PC-3 (cell line): ENCODE data around the gene SPATA6. TPM values are rescaled to one million over a fixed set of nuclear protein-coding genes. Genes with fewer than 3 reads are reported as not detected.

Source experiments
- ATAC-seq: fragments of 200-7000 bp; cut with Tn5 transposase; 2 replicates; pipeline ENCODE4 v1.9.1; 2020; ENCODE audit warnings: mild to moderate bottlenecking, moderate library complexity
- BruUV-seq: library from RNA; stranded (reverse); fragments of 400-500 nt; replicated peaks from 2 replicates; lab custom pipeline; 2021; lab: Mats Ljungman, UMichigan
- CTCF ChIA-PET: fragments of 300-600 bp; sonication (Branson Sonifier 250); formaldehyde crosslinking; loops from one replicate; lab custom pipeline; 2022; ENCODE audit warnings: antibody characterized with exemption; lab: Charles Lee
- POLR2A ChIA-PET: fragments of 300-600 bp; sonication (Branson Sonifier 250); formaldehyde crosslinking; loops from one replicate; lab custom pipeline; 2022; ENCODE audit warnings: antibody characterized with exemption; ENCODE audit not compliant: unreplicated experiment; lab: Charles Lee
- DNase-seq: peaks from one replicate; pipeline ENCODE4 v3.0.0-alpha.2; 2015
- H2AFZ ChIP-seq: fragments of 300-600 bp; sonication (generic); 2 replicates; pipeline ENCODE4 v1.6.0; 2016; ENCODE audit warnings: antibody characterized with exemption, low read length
- H3F3A ChIP-seq: fragments of 300-600 bp; sonication (generic); one replicate; pipeline ENCODE4 v1.6.0; 2017; ENCODE audit warnings: antibody characterized with exemption, low read length, control low read depth, mild to moderate bottlenecking; ENCODE audit not compliant: unreplicated experiment
- H3K27ac ChIP-seq: fragments of 300-600 bp; sonication (generic); 2 replicates; pipeline ENCODE4 v1.5.1; 2016; ENCODE audit warnings: mild to moderate bottlenecking, low read length
- H3K27me3 ChIP-seq: fragments of 300-600 bp; sonication (generic); 2 replicates; pipeline ENCODE4 v1.6.1; 2016; ENCODE audit warnings: low read length, mixed read lengths
- H3K36me3 ChIP-seq: fragments of 300-600 bp; sonication (generic); 2 replicates; pipeline ENCODE4 v1.6.1; 2016; ENCODE audit warnings: low read depth, mixed run types, low read length, mixed read lengths
- H3K4me1 ChIP-seq: fragments of 300-600 bp; sonication (generic); 2 replicates; pipeline ENCODE4 v1.5.1; 2016; ENCODE audit warnings: low read length; ENCODE audit not compliant: insufficient read depth
- H3K4me2 ChIP-seq: fragments of 300-600 bp; sonication (generic); 2 replicates; pipeline ENCODE4 v1.6.0; 2016; ENCODE audit warnings: low read length
- H3K4me3 ChIP-seq: fragments of 300-600 bp; sonication (generic); 2 replicates; pipeline ENCODE4 v1.5.1; 2016; ENCODE audit warnings: mild to moderate bottlenecking, low read length, mixed read lengths
- H3K79me2 ChIP-seq: fragments of 300-600 bp; sonication (generic); 2 replicates; pipeline ENCODE4 v1.6.1; 2017; ENCODE audit warnings: low read length, mixed read lengths
- H3K9ac ChIP-seq: fragments of 300-600 bp; sonication (generic); 2 replicates; pipeline ENCODE4 v1.6.0; 2016; ENCODE audit warnings: mild to moderate bottlenecking, low read length
- H3K9me2 ChIP-seq: fragments of 300-600 bp; sonication (generic); replicated peaks from 2 replicates; pipeline ENCODE4 v1.6.1; 2016; ENCODE audit warnings: mixed run types, low read length, mixed read lengths
- H3K9me3 ChIP-seq: fragments of 300-600 bp; sonication (generic); 2 replicates; pipeline ENCODE4 v1.6.1; 2016; ENCODE audit warnings: low read length, mixed read lengths
- H4K20me1 ChIP-seq: fragments of 300-600 bp; sonication (generic); 2 replicates; pipeline ENCODE4 v1.6.1; 2016; ENCODE audit warnings: low read length, mixed read lengths
- EZH2 ChIP-seq: fragments of 300-600 bp; sonication (generic); IDR thresholded peaks from one replicate; pipeline ENCODE4 v1.6.1; 2017; ENCODE audit warnings: antibody characterized with exemption, mild to moderate bottlenecking, low read length; ENCODE audit not compliant: unreplicated experiment
- EZH2phosphoT487 ChIP-seq: fragments of 300-600 bp; sonication (generic); IDR thresholded peaks from 2 replicates; pipeline ENCODE4 v1.6.1; 2018; ENCODE audit warnings: mild to moderate bottlenecking, antibody characterized with exemption, low read length, borderline replicate concordance
- intact Hi-C: fragments of 100-400 bp; cut with micrococcal nuclease; formaldehyde crosslinking; loops from 2 replicates; pipeline ENCODE4 v1.9.0; 2023
- total RNA-seq: library from RNA; depleted of rRNA; stranded (reverse); fragments of >200 nt; gene quantifications from 2 replicates; pipeline ENCODE4 v1.2.3, GENCODE V29; 2014
- TF ChIP-seq, protein P1 (sequence below): fragments of 300-600 bp; sonication (generic); conservative IDR thresholded peaks from 2 replicates; pipeline ENCODE4 v1.5.1; 2017; ENCODE audit warnings: antibody characterized with exemption, low read depth, mild to moderate bottlenecking, low read length

The SPATA6 gene
- total RNA-seq, 1 experiment from 2014 or later, result 0.40 TPM

DNA sequence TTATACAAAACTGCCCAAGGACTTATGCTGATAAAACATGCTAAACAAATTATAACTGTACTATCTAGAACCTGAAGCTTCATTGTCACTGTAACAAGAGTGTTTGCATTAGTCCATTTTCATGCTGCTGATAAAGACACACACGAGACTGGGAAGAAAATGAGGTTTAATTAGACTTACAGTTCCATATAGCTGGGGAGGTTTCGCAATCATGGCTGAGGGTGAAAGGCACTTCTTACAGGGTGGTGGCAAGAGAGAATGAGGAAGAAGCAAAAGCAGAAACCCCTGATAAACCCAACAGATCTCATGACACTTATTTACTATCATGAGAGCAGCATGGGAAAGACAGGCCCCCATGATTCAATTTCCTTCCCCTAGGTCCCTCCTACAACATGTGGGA, 100.4 kb downstream of the SPATA6 start:
- no peaks in the 10 kb centered on the region for H3K36me3 ChIP-seq
- no peak overlapping the region for H3K4me3 ChIP-seq
- BruUV-seq, result no TSS peak
- H3K4me2 ChIP-seq, result no peak overlapping the region
- H3K27me3 ChIP-seq, result no peaks in the 10 kb centered on the region
- DNase-seq (no peak), ATAC-seq (no peak)
- no peaks in the 10 kb centered on the region for H3K79me2 ChIP-seq
- no peak overlapping the region for H3K27ac ChIP-seq
- H3K9ac ChIP-seq, result no peak overlapping the region
- H3K9me2 ChIP-seq, result no peaks in the 10 kb centered on the region
- POLR2A ChIA-PET, result no interaction called here
- H2AFZ ChIP-seq, result no peak overlapping the region
- no peaks in the 10 kb centered on the region for H4K20me1 ChIP-seq
- no peaks in the 10 kb centered on the region for H3K4me1 ChIP-seq
- TF ChIP-seq EZH2 (no peak), EZH2phosphoT487 (no peak)
- TF ChIP-seq, protein P1, sequence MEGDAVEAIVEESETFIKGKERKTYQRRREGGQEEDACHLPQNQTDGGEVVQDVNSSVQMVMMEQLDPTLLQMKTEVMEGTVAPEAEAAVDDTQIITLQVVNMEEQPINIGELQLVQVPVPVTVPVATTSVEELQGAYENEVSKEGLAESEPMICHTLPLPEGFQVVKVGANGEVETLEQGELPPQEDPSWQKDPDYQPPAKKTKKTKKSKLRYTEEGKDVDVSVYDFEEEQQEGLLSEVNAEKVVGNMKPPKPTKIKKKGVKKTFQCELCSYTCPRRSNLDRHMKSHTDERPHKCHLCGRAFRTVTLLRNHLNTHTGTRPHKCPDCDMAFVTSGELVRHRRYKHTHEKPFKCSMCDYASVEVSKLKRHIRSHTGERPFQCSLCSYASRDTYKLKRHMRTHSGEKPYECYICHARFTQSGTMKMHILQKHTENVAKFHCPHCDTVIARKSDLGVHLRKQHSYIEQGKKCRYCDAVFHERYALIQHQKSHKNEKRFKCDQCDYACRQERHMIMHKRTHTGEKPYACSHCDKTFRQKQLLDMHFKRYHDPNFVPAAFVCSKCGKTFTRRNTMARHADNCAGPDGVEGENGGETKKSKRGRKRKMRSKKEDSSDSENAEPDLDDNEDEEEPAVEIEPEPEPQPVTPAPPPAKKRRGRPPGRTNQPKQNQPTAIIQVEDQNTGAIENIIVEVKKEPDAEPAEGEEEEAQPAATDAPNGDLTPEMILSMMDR, result no peak
- CTCF ChIA-PET, result no interaction called here
- no peaks in the 10 kb centered on the region for H3F3A ChIP-seq
- H3K9me3 ChIP-seq, result no peaks in the 10 kb centered on the region
- intact Hi-C loops, result no loop called here

DNA sequence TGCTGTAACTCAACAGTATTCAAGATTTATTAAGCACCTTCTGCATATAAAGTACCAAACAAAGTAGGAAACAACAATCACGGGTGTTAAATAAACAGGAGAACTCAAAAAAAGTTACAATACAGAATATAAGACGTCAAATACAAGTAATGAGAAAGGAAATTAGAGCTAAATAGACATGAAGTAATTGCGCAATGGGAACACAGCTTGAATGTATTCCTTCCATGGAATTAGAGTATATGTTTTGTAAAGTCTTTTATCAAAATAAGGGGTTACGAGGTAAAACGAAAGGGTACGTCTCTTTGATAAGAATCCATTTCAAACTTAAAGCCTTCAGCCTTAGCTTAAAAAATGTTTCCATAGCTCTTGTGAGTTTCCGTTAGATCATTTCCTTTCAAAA, 109.1 kb downstream of the SPATA6 start:
- no peaks in the 10 kb centered on the region for H3K79me2 ChIP-seq
- no peak overlapping the region for H3K4me2 ChIP-seq
- H3K4me3 ChIP-seq, result no peak overlapping the region
- ChIA-PET POLR2A (no interaction called here), CTCF (no interaction called here)
- no peaks in the 10 kb centered on the region for H3K27me3 ChIP-seq
- no peaks in the 10 kb centered on the region for H3K36me3 ChIP-seq
- no peak overlapping the region for H2AFZ ChIP-seq
- H3K9ac ChIP-seq, result no peak overlapping the region
- no peaks in the 10 kb centered on the region for H4K20me1 ChIP-seq
- no peaks in the 10 kb centered on the region for H3K4me1 ChIP-seq
- no peaks in the 10 kb centered on the region for H3K9me3 ChIP-seq
- BruUV-seq, result no TSS peak
- no peaks in the 10 kb centered on the region for H3K9me2 ChIP-seq
- intact Hi-C loops, result no loop called here
- TF ChIP-seq EZH2 (no peak), EZH2phosphoT487 (no peak)
- TF ChIP-seq, protein P1, result no peak
- no peak overlapping the region for H3K27ac ChIP-seq
- ATAC-seq (no peak), DNase-seq (no peak)
- no peaks in the 10 kb centered on the region for H3F3A ChIP-seq

DNA sequence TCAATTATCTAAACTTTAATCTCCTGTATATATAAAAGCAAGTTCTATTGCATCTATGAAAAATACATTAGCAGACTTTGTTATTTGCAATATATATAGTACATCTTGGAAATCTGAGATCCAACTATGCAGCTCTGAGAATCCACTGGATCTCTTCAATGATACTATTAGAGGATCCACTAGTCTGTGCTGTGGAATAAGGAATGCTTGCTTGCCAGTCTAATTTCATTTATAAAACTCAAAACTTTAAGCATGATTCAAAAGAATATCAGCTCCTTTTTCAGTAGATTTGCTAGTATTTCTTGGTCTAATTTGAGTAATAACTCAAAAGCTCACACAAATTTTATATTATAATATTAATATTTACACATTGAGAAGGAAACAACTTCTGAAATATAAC, 115.1 kb downstream of the SPATA6 start:
- no peaks in the 10 kb centered on the region for H3K27me3 ChIP-seq
- no peaks in the 10 kb centered on the region for H3K36me3 ChIP-seq
- ChIA-PET CTCF (interaction anchor here (0.6 to 2.0 kb wide), 4 partner anchors 93 to 141 kb away, joined by 3 to 20 read pairs (median 4); no protein-coding TSS in a partner anchor), POLR2A (no interaction called here)
- no peaks in the 10 kb centered on the region for H3K79me2 ChIP-seq
- no peaks in the 10 kb centered on the region for H3K9me2 ChIP-seq
- BruUV-seq, result no TSS peak
- H3K4me3 ChIP-seq, result no peak overlapping the region
- intact Hi-C loops, result loop anchor here (1.0 to 2.0 kb wide), 4 partner anchors 42 to 173 kb away; no protein-coding TSS in a partner anchor
- ATAC-seq, result no peak
- H2AFZ ChIP-seq, result no peak overlapping the region
- no peak overlapping the region for H3K27ac ChIP-seq
- no peak overlapping the region for H3K4me2 ChIP-seq
- DNase-seq, result peak; percentile 4
- TF ChIP-seq, protein P1, result peak; percentile 26; the same call in 1 of the 2 replicates
- TF ChIP-seq EZH2 (no peak), EZH2phosphoT487 (no peak)
- no peaks in the 10 kb centered on the region for H4K20me1 ChIP-seq
- H3F3A ChIP-seq, result no peaks in the 10 kb centered on the region
- no peaks in the 10 kb centered on the region for H3K4me1 ChIP-seq
- no peak overlapping the region for H3K9ac ChIP-seq
- H3K9me3 ChIP-seq, result no peaks in the 10 kb centered on the region
